ENCODE measurements around the gene CHST10.
"Not testable (repeated sequence)": the region's sequence is repeated elsewhere in the genome, so short reads cannot be mapped to it uniquely, and the experiment has no call there.

Gene CHST10, protein sequence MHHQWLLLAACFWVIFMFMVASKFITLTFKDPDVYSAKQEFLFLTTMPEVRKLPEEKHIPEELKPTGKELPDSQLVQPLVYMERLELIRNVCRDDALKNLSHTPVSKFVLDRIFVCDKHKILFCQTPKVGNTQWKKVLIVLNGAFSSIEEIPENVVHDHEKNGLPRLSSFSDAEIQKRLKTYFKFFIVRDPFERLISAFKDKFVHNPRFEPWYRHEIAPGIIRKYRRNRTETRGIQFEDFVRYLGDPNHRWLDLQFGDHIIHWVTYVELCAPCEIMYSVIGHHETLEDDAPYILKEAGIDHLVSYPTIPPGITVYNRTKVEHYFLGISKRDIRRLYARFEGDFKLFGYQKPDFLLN

DNA sequence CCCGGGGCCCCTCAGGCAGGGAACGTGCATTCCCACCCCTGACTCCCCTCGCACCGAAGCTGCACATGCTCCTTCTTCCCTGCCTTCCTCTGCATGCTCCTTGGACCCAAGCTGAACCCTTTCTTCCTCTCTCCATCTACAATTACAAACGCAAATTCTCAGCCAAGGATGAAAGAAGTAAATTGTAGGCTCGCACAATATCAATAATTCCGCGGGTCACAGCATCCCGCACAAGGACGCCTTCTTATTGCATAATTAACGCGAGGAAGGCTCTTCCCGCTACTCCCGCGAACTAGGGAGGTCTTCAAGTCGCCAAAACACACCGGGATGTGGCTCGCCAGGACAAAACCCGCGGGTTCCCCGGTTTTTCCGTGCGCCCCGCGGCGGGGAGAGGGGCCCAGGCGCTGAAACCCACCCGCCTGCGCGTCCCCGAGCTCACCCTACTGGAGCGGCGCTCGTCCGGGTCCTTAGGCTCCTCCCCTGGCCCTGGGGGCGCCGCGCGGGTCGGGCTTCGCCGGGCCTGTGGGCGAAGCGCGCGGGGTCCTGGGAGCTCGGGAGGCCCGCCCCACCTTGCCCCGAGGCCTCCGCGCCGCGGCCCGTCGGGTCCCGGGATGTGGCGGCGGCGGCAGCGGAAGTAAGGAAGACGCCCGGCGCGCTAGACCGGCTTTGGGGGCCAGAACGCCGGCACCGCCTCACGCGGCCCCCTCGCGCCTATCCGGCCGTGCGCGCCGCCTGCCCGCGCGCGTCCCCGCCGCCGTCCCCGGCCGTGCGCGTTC is at the start of gene CHST10:
Gene CHST10, minus strand, starts transcription at position 734 of the 776 bp plus-strand sequence. CDS start 10,993 bp downstream, outside the sequence.
- DNase-seq, result peak; percentile 56

DNA sequence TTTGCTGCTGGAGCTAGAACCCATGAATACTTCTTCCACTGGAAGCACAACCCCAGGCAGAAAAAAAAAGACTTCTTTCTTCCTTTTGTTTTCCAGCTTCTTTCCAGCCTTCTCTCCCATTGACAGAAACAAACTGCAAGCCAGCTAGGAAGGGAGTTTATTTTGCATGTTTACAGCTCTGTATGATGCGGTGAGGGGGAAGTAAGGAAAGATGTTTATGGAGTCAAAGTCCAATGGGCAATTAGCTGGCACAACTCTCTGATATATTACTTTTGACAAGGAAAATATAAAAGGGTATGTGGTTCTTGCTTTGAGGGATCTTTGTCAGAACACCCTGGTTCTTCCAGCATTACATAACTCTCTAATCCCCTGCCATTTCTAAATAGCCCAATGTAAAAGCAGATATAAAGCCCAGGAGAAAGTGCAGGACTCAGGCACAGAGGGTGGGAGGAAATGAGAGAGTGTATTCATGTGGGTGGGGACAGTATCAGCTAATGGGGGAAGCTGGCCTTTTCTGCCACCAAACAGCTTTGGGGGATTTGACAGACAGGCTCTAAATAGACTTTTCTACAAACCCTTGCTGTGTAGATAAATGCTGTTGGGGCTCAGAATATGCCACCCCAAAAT is 43.5 kb upstream of the CHST10 start:
- DNase-seq, result no peak

DNA sequence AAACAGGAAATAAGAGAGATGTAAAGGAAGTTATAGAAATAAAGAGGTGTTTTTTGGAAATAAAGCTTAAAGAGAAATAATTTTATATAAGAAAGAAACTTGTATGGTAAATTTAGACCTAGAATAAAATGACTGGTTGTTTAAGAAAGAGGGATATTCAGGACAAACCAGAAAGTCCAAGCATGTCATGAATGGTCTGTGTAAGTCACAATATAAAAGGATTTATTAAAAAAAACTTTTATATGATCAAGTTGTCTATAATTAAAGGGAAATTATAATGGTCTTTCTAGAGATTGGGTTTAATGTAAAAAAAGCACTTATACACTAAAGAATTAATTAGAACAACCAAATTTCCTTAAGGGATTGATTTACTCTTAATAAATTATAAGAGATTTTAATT is 38.9 kb upstream of the CHST10 start:
- DNase-seq, result not testable (repeated sequence)

DNA sequence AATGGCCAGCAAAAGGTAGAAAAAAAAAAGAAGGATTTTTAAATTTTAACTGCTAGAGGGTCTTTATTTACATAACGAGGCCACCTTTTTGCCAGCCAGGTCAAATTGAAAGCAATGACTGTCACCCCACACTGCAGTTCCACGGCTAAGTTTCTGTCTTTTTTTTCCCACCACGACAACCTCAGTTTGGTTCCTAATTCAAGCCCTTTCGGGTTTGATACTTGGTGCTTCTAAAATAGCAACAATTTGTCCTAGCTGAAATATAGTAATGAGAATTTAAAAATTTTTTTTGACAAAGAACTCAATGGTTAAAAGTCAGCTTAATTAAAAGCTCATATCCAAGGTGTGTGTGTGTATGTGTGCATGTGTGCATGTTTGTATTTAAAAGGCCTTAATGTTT is 36.4 kb upstream of the CHST10 start:
- DNase-seq, result no peak

DNA sequence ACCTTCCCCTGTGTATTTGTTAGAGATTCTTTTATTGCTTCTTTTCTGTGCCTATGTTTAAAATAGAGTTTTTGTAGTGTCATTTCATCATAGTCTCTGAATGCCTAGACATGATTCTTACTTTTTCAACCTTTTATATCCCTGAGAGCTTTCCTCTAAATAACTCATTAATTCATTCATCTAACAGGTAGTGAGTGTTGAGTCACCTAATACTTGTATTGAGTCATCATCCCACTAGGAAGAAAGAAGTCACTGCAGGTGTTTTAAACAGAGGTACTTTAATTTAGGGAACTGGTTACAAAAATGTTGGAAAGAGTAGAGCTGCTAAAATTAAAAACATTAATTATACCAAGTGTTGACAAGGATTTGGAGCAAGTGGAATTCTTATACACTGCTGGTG is 34.3 kb upstream of the CHST10 start:
- DNase-seq, result no peak

DNA sequence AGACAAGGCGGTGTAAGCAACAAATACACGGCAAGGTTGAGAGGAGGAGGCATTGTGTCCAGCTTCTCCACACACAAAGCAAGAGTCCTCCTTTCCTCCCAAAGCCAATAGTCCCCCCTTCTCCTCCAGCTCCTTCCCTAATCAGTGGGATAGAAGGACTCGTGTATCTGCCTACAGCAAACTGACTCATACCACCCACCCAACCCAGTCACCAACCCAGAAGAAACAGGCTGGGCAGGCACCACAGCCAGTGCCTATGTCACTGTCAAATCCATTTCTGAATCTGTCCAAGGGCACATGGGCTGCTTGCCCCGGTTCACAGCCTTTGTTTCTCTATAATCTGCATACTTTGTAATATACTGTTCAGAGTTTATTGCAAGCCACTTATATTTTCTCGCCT is 33.6 kb upstream of the CHST10 start:
- no peak for DNase-seq

DNA sequence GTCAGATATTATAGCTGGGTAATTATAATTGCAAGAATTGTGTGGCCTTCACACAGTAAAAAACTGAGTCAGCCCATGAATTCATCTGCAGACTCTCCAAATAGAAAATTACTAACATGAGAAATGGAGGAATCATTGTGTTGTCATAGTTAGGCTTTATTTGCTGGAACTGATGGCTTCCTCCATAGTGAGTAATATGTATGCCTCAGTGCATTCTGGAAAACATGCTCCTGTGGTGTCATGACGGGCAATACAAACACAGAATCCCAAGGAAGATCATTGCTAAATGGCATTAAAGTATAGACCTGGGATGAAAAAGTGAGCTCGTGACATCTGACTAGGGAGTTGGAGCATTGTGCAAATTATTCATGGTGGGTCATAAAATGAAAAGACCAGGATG is 29.2 kb upstream of the CHST10 start:
- no peak for DNase-seq

DNA sequence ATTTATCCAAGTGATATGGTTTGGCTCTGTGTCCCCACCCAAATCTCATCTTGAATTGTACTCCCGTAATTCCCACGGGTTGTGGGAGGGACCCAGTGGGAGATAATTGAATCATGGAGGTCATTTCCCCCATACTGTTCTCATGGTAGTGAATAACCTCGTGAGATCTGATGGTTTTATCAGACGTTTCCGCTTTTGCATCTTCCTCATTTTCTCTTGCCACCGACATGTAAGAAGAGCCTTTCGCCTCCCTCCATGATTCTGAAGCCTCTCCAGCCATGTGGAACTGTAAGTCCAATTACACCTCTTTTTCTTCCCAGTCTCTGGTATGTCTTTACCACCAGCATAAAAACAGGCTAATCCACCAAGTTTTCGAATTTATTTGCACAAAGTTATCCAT is 20.3 kb upstream of the CHST10 start:
- no peak for DNase-seq

DNA sequence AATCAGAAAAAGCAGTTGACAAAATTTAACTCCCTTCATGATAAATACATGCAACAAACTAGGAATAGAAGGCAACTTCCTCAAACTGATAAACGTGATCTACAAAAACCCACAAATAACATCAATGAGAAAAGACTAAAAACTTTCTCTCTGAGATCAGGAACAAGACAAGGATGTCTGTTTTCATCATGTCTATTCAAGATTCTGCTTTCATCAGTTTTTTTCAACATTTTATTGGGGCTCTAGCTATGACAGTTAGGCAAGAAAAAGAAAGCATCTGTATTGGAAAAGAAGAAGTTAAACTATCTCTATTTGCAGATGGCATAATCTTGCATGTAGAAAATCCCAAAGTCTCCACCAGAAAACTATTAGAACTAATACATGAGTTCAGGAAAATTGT is 12.3 kb upstream of the CHST10 start:
- no peak for DNase-seq

DNA sequence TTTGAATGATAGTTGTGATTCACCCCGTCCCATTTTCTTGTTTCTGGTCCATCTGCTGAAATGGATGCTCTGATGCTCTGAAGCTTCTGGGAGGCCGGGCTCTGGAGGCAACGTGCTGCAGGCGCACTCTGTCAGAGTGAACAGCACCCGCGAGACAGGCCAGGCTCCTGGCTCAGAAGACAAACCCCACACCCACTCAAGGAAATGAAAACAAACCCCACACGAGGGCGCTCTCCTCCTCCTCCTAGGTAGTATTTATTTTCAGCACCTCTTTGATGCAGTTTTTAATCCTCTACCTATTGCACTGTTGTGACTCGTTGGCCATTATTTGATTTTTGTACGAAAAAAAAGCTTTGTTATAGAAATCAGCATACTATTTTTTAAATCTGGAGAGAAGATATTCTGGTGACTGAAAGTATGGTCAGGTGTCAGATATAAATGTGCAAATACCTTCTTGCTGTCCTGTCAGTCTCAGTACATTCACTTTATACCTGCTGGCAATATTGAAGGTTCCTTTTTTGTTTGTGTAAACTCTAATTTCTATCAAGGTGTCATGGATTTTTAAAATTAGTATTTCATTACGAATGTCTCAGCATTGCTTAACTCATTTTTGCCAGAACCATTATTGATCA is 10.3 kb upstream of the CHST10 start:
- DNase-seq, result peak; percentile 37

DNA sequence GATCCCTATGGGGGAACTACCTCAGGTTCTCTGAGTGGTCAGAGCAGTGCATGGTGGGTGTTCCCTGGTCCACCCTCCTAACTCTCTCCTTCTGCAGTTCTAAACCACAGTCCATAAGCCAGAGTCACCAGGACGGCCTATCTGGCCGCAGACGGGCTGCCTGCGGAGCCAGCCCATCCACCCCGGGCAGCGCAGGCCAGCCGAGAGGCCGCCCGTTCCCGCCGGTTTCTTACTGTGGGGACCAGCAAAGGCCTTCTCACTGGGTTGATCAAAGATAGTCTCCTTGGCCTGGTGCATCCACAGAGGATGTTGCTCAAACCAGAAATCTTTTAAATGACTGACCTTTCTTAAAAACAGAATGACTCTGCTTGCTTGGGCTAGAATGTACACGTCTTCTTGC is 9.6 kb upstream of the CHST10 start:
- no peak for DNase-seq

DNA sequence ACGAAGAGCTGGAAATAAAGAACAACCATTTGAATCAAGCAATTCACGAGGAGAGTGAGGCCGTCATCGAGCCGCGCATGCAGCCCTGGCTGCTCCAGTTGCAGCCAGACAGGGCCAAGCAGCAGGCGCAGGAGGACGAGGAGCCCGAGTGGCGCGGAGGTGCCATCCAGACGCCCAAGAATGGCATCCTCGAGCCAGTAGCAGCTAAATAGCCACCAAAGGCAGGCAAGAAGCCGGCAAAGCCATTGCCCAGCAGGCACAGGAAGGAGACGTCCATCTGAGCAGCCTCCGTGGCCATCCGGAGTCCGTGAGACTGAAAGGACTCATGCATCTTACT is 8.9 kb upstream of the CHST10 start:
- DNase-seq, result no peak

DNA sequence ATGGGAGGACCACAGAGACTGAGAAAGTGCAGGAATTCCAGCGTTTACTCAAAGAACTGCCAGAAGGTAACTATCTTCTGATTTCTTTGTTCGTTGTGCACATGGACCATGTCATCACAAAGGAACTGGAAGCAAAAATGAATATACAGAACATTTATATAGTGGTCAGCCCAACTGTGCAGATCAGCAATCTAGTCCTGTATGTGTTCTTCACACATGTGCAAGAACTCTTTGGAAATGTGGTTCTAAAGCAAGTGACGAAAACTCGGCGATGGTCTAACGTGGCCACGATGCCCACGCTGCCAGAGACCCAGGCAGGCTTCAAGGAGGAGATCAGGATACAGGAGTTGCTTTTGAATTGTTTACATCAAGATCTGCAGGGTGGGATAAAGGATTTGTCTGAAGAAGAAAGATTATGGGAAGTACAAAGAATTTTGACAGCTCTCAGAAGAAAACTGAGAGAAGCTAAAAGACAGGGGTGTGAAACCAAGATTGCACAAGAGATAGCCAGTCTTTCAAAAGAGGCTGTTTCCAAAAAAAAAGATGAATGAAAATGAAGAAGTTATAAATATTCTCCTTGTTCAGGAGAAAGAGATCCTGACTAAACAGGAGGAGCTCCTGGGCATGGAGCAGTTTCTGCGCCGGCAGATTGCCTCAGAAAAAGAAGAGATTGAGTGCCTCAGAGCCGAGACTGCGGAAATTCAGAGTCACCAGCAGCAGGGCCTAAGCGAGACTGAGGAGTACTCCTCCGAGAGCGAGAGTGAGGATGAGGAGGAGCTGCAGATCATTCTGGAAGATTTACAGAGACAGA is 8.3 kb upstream of the CHST10 start:
- DNase-seq, result no peak

DNA sequence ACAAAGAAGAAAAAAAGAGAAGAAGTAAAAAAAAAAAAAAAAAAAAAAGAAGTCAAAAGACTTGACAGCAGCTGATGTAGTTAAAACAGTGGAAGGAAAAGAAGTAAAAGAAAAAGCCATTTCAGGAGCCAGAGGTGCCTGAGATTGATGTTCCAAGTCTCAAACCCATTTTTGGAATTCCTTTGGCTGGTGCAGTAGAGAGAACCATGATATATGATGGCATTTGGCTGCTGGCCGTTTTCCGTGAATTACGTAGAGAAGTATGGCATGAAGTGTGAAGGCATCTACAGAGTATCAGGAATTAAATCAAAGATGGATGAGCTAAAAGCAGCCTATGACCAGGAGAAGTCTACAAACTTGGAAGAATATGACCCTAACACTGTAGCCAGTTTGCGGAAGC is 7.6 kb upstream of the CHST10 start:
- DNase-seq, result no peak

DNA sequence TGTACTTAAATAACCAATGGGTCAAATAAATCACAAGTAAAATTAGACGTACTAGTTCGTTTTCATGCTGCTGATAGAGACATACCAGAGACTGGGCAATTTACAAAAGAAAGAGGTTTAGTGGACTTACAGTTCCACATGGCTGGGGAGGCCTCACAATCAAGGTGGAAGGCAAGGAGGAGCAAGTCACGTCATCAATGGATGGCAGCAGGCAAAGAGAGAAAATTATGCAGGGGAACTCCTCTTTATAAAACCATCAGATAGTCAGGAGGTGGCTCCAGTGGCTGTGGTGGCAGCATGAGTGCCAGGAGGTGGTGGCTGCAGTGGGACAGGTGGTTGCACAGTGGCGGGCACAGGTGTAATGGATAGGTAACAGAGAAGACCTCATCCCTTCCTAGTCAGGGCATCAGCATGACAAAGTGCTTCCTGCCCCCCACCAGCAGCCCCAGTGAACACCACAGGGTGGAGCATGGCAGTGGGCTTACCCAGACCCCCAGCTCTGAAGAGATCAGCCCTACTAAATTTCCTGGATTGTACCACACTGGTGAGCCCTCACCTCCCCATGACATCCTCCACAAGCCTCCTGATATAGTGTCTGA is 6.9 kb upstream of the CHST10 start:
- no peak for DNase-seq

DNA sequence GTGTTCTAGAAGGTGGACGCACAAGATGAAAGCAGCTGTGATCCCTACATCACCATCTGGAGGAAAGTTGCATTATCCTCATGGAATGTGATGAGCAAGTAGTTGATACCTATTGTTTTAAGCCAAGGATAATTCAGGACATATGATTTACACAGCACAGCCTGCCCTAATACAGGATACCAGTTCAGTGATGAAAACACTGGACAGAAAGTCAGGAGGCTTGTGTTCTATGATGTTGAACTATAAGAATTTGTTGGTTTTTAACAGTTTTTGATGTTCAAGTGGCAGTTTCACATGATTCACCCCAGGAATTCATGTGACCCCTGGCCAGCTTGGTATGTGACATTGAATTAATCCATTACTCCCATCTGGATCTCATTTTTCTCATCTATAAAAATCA is 6.2 kb upstream of the CHST10 start:
- DNase-seq, result no peak

DNA sequence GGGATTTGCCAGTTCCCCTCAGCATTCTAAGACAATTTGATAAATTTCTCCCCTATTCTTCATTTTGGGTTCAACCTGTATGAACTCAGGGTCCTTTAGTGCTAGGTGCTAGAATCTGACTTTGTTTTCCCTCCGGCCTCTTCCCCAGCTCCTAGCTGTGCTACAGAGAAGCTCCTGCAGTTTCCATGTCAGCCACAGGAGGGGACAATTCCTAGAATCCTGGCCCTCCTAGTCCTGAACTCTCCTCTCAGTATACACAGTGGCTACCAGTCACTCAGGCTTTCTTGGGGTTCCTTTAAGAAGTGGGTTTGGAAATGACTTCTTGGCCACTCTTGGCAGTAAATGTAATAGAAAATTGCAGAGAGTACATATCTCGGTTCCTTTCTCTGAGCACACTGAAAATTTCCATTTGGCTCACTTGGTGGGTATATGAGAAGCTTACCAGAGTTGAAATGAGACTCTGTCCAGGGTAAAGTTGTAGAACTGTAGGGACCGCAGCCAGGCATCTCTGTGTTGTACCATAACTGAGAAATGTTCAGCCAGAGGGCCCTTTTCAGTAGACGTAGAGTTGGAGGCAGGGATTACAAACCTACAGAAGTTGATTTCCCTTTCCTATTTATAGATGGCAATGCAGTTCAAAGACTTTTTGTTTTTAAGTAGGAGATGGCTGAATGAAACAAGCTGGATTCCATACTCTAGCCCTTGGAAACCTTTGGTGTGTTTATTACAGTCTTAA is 5.0 kb upstream of the CHST10 start:
- DNase-seq, result peak; percentile 17

DNA sequence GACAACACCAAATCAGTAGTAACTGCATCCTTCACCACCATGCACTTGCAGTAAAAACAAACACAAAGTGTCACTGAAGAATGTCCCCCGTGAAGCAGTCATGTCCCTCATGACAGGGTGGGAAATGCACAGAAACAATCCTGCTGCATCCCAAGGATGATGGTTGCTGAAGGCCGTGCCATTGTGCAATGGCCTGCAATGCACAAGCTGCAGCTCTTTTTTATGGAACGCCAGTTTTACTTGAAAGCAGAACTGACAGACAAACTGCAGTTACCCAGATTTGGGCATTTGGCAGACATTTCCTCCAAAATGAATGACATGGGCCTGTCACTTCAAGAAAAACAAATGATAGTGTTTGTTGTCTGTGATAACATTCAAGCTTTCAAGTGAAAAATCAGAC is 2.4 kb upstream of the CHST10 start:
- DNase-seq, result no peak

DNA sequence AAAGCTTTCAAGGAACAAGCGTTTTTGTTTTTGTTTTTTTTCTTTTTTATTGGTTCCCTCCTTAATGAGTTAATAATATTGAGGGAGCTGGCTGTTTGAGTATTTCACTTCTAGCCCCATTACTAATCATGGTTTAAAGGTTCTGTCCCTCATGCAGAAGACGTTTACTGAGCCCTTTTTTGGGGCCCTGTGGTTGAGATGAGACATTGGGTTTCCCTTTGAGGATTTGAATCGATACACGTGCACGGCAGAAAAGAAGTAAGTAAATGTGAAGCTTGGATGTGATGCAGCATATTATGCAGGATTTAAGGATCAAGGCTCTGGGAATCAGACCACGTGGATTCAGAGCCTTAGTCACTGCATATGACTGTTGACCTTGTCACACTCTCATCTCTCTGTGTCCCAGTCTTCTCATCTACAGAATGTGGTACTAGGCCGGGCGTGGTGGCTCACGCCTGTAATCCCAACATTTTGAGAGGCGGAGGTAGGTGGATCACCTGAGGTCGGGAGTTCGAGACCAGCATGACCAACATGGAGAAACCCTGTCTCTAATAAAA is 1.0 kb upstream of the CHST10 start:
- no peak for DNase-seq

DNA sequence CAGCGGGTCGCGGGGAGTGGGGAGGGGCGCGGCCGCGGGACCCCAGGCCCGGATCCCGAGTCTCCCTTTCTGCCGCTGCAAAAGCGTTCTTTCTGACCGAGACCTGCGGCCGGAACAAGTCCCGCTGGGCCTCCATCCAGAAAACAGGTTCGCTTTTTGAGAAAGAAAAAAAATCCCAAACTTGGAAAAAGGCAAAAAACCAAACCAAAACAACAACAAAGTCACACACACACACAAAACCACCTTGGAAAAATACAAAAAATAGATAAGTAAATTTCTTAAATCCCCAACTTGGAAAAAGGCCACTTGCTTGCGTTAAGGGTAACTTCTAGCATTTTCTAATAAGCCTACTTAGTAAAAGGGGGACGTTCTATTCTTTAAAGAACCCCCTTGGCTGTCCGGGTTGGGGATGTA is 250 bp upstream of the CHST10 start:
- DNase-seq, result no peak

DNA sequence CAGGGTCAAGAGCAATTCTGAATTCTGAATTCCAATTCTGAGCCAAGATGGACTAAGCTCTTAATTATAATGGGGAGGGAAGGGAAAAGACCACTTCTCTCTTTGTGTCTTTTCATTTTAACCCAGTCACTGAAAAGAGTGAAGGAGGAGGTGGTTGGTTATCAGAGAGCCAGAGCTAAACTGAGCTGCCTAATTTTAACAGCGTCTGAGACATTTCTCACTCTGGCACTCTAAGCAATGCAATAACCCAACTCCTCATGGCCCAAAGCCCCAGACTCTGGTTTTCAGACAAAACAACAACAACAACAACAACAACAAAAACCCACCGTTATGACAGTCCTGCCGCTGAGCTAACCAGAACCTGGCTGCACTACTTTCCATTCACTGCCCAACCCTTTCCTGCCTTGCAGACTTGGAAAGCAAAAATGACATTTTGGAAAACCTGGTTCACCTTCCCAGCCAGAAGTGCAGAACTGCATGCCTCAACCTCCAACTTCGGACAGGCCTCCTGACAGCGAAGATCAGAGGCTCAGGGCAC is 1.0 kb downstream of the CHST10 start:
- DNase-seq, result no peak
